Osteocyte (in vitro differentiated cells): ENCODE results near the gene USP17L21. TPM values are rescaled to one million over a fixed set of nuclear protein-coding genes. Genes with fewer than 3 reads are reported as not detected.
A peak's percentile ranks its signal among the peaks of the same experiment; 100 is the strongest.
"Not testable (repeated sequence)": the region's sequence is repeated elsewhere in the genome, so short reads cannot be mapped to it uniquely, and the experiment has no call there.

ENCODE experiments used
- DNase-seq: peaks from one replicate; pipeline ENCODE4 v3.0.0; 2021; ENCODE audit warnings: mixed read lengths; ENCODE audit not compliant: unreplicated experiment; ENCODE audit errors: extremely low spot score
- H3K27ac Mint-ChIP-seq: one replicate; pipeline ENCODE4 v1.8.0; 2021; ENCODE audit warnings: mild to moderate bottlenecking, mixed read lengths; ENCODE audit not compliant: unreplicated experiment
- H3K27me3 Mint-ChIP-seq: one replicate; pipeline ENCODE4 v1.8.0; 2021; ENCODE audit warnings: mixed read lengths; ENCODE audit not compliant: unreplicated experiment
- H3K36me3 Mint-ChIP-seq: one replicate; pipeline ENCODE4 v1.8.0; 2021; ENCODE audit warnings: mixed read lengths; ENCODE audit not compliant: unreplicated experiment
- H3K4me1 Mint-ChIP-seq: one replicate; pipeline ENCODE4 v1.8.0; 2021; ENCODE audit warnings: mixed read lengths; ENCODE audit not compliant: unreplicated experiment
- H3K4me3 Mint-ChIP-seq: one replicate; pipeline ENCODE4 v1.8.0; 2021; ENCODE audit warnings: mild to moderate bottlenecking, moderate library complexity, mixed read lengths; ENCODE audit not compliant: unreplicated experiment
- H3K9me3 Mint-ChIP-seq: one replicate; pipeline ENCODE4 v1.8.0; 2021; ENCODE audit warnings: mixed read lengths; ENCODE audit not compliant: unreplicated experiment
- long read RNA-seq: library from polyadenylated mRNA; unstranded; transcript quantifications from one replicate; pipeline ENCODE4 v2.0.0, GENCODE V29; 2021
- total RNA-seq: library from RNA; stranded (reverse); gene quantifications from 2 replicates; pipeline ENCODE4 v1.2.1, GENCODE V29; 2021

Gene USP17L21
- not detected in 2 replicates for total RNA-seq
- long read RNA-seq = 0 reads

GRCh38 chr4:9262572-9262971 lies at the start of gene USP17L21:
Gene USP17L21 (plus strand): TSS chr4:9262872. CDS start chr4:9262872, 0 bp downstream.
- not testable (repeated sequence) for H3K9me3 Mint-ChIP-seq, H3K27ac Mint-ChIP-seq, DNase-seq, H3K4me1 Mint-ChIP-seq, H3K27me3 Mint-ChIP-seq, H3K36me3 Mint-ChIP-seq, H3K4me3 Mint-ChIP-seq

- H3K4me1 Mint-ChIP-seq, H3K27ac Mint-ChIP-seq, H3K27me3 Mint-ChIP-seq, H3K36me3 Mint-ChIP-seq, H3K9me3 Mint-ChIP-seq, H3K4me3 Mint-ChIP-seq: not testable (repeated sequence)
- peak; percentile 2 for DNase-seq
These were observed 48.0 kb upstream of the USP17L21 start for GRCh38 chr4:9214701-9215100.

GRCh38 chr4:9215105-9215504 lies 47.6 kb upstream of the USP17L21 start, which contains the start of gene USP17L11:
Gene USP17L11 (plus strand): TSS chr4:9215405. CDS start chr4:9215405, 0 bp downstream.
- not testable (repeated sequence) for DNase-seq, H3K27me3 Mint-ChIP-seq, H3K27ac Mint-ChIP-seq, H3K4me3 Mint-ChIP-seq, H3K36me3 Mint-ChIP-seq, H3K9me3 Mint-ChIP-seq, H3K4me1 Mint-ChIP-seq

GRCh38 chr4:9219852-9220251 lies 42.8 kb upstream of the USP17L21 start, which contains the start of gene USP17L12:
Gene USP17L12 (plus strand): TSS chr4:9220152. CDS start chr4:9220152, 0 bp downstream.
- DNase-seq, H3K9me3 Mint-ChIP-seq, H3K4me1 Mint-ChIP-seq, H3K36me3 Mint-ChIP-seq, H3K4me3 Mint-ChIP-seq, H3K27me3 Mint-ChIP-seq, H3K27ac Mint-ChIP-seq: not testable (repeated sequence)

- not testable (repeated sequence) for H3K36me3 Mint-ChIP-seq, H3K27ac Mint-ChIP-seq, DNase-seq, H3K27me3 Mint-ChIP-seq, H3K9me3 Mint-ChIP-seq, H3K4me1 Mint-ChIP-seq, H3K4me3 Mint-ChIP-seq
These were observed 38.1 kb upstream of the USP17L21 start, which contains the start of gene USP17L13 for GRCh38 chr4:9224596-9224995. Gene USP17L13 (plus strand): TSS chr4:9224896. CDS start chr4:9224896, 0 bp downstream.

GRCh38 chr4:9230249-9230648 lies 32.4 kb upstream of the USP17L21 start:
- not testable (repeated sequence) for H3K4me1 Mint-ChIP-seq, H3K27ac Mint-ChIP-seq, H3K9me3 Mint-ChIP-seq, H3K36me3 Mint-ChIP-seq, H3K27me3 Mint-ChIP-seq, H3K4me3 Mint-ChIP-seq
- peak; percentile 70 for DNase-seq

- H3K4me3 Mint-ChIP-seq, H3K9me3 Mint-ChIP-seq: not testable (repeated sequence)
These were observed 28.6 kb upstream of the USP17L21 start, which contains the start of gene USP17L15 for GRCh38 chr4:9234085-9234484. Gene USP17L15 (plus strand): TSS chr4:9234385. CDS start chr4:9234385, 0 bp downstream.

GRCh38 chr4:9238461-9238860 lies 24.2 kb upstream of the USP17L21 start:
- not testable (repeated sequence) for H3K27me3 Mint-ChIP-seq, H3K9me3 Mint-ChIP-seq, H3K36me3 Mint-ChIP-seq, H3K4me1 Mint-ChIP-seq, H3K27ac Mint-ChIP-seq, H3K4me3 Mint-ChIP-seq
- DNase-seq = peak; percentile 25

More at GRCh38 chr4:9234085-9234484, 28.6 kb upstream of the USP17L21 start, which contains the start of gene USP17L15:
- DNase-seq, H3K4me1 Mint-ChIP-seq, H3K27me3 Mint-ChIP-seq, H3K36me3 Mint-ChIP-seq, H3K27ac Mint-ChIP-seq: not testable (repeated sequence)

- H3K27me3 Mint-ChIP-seq, H3K9me3 Mint-ChIP-seq, H3K4me3 Mint-ChIP-seq, H3K4me1 Mint-ChIP-seq, H3K27ac Mint-ChIP-seq, DNase-seq, H3K36me3 Mint-ChIP-seq: not testable (repeated sequence)
These were observed 19.1 kb upstream of the USP17L21 start, which contains the start of gene USP17L17 for GRCh38 chr4:9243579-9243978. Gene USP17L17 (plus strand): TSS chr4:9243879. CDS start chr4:9243879, 0 bp downstream.

- H3K4me3 Mint-ChIP-seq, H3K27me3 Mint-ChIP-seq, H3K9me3 Mint-ChIP-seq, H3K36me3 Mint-ChIP-seq, H3K27ac Mint-ChIP-seq, H3K4me1 Mint-ChIP-seq: not testable (repeated sequence)
- peak; percentile 83 for DNase-seq
These were observed 14.6 kb upstream of the USP17L21 start, which contains the start of gene USP17L18 for GRCh38 chr4:9247953-9248680. Gene USP17L18 (plus strand): TSS chr4:9248630. CDS start chr4:9248630, 0 bp downstream.

- not testable (repeated sequence) for H3K36me3 Mint-ChIP-seq, H3K4me3 Mint-ChIP-seq, H3K9me3 Mint-ChIP-seq, H3K4me1 Mint-ChIP-seq, DNase-seq, H3K27ac Mint-ChIP-seq, H3K27me3 Mint-ChIP-seq
These were observed 9.6 kb upstream of the USP17L21 start, which contains the start of gene USP17L19 for GRCh38 chr4:9253078-9253477. Gene USP17L19 (plus strand): TSS chr4:9253378. CDS start chr4:9253378, 0 bp downstream.

- H3K9me3 Mint-ChIP-seq, H3K36me3 Mint-ChIP-seq, H3K27ac Mint-ChIP-seq, H3K27me3 Mint-ChIP-seq, H3K4me1 Mint-ChIP-seq, DNase-seq, H3K4me3 Mint-ChIP-seq: not testable (repeated sequence)
These were observed 4.8 kb upstream of the USP17L21 start, which contains the start of gene USP17L20 for GRCh38 chr4:9257824-9258223. Gene USP17L20 (plus strand): TSS chr4:9258124. CDS start chr4:9258124, 0 bp downstream.
